Measurements from ENCODE around the gene C1QTNF6. TPM values are rescaled to one million over a fixed set of nuclear protein-coding genes. Genes with fewer than 3 reads are reported as not detected.
"Not testable (repeated sequence)": the region's sequence is repeated elsewhere in the genome, so short reads cannot be mapped to it uniquely, and the experiment has no call there.

C1QTNF6 gene
- total RNA-seq (9.8 and 16.4 TPM in 2 replicates), polyA plus RNA-seq (6.4 and 10.4 TPM in 2 replicates)

DNA sequence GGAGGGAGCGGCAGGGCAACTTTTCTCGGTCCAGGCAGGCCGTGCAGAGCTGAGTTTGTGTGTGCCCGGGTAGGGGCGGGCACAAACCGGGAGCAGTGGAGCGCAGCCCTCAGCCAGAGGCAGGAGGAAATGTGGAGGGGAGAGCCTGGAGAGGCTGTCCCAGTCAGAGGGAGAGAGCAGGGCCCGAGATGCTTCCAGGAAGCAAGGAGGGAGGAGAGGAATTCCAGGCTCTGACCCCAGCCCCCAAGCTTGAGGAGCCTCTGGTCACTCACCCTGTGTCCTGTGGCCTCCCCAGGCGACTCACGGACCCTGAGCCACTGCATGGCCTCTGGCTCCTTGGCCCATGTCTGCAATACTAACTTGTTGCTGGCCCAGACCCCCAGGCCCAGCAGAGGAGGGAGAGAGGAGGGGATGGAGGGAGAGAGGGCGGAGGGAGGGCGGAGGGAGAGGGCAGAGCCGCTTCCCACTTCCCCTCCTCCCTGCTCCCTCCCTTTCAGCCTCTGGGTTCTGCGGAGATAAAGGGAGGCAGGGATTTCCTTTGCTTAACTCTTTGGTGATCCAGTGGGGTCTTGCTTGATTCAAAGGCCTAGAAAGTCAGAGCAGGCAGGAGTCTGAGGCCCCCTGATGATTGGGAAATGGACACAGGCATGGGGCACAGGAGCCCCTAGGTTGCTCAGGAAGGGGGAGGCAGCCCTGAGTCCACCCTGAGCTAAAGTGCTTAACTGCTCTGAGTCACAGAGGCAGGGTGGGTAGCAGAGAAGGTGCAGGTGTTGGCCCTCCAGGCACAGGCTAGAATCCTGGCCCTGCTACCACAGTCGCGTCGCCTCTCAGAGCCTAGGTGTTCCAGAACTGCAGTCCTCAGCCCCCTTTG, at the start of gene C1QTNF6:
Gene C1QTNF6, minus strand, starts transcription at position 357 of the 871 bp plus-strand sequence. Its CDS starts 34 bp downstream, at position 323.
- H3K9me3 ChIP-seq (ENCODE audit: low read depth), result no peaks in the 10 kb centered on the region
- peak within 1 kb of the TSS; percentile 87 for H3K27ac ChIP-seq
- peak; percentile 72 to 87 for DNase-seq (ENCODE audit: low read depth in 1 of 2, low spot score in 1 of 2)
- peak within 1 kb of the TSS; percentile 7 for H3K4me3 ChIP-seq
- H3K36me3 ChIP-seq, result no peaks in the 10 kb centered on the region
- no peak for TF ChIP-seq CTCF (IDR thresholded peaks at IDR 0.05; ENCODE audit: low read depth, low read length)
- H3K4me1 ChIP-seq (ENCODE audit: low read depth), result peaks cover 35% of the 10 kb centered on the region
- no peaks in the 10 kb centered on the region for H3K27me3 ChIP-seq

DNA sequence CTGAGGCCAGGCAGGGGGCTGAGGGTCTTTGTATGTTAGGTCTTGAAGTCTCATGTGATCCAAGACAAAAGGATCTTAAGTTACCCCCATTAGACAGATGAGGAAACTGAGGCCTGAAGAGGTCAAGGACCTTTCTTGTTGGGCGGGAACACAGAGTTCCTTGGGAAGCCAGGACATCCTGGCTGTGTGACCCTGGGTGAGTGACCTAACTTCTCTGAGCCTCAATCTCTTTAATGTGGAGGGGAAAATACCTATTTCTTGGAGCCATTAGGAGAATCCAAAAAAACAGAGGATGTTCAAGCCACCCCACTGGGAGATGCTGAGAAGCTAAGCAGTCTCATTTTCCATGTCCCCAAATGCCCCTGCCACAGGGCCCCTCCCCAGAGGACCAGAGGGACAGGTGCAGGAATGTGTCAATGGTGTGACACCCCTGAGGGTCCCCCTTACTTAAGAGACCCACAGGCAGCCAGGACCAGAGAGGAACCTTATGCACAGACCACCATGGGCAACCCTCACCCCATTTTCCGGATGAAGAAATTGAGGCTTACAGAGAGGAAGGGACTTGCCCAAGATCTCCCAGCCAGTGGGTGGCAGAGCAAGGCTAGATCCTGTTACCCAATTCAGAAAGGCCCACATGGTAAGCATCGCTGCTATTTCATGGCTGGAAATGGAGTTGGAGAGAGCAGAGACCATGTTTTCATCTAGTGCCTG, 48.0 kb upstream of the C1QTNF6 start:
- no peak for TF ChIP-seq CTCF (IDR thresholded peaks at IDR 0.05; ENCODE audit: low read depth, low read length)

DNA sequence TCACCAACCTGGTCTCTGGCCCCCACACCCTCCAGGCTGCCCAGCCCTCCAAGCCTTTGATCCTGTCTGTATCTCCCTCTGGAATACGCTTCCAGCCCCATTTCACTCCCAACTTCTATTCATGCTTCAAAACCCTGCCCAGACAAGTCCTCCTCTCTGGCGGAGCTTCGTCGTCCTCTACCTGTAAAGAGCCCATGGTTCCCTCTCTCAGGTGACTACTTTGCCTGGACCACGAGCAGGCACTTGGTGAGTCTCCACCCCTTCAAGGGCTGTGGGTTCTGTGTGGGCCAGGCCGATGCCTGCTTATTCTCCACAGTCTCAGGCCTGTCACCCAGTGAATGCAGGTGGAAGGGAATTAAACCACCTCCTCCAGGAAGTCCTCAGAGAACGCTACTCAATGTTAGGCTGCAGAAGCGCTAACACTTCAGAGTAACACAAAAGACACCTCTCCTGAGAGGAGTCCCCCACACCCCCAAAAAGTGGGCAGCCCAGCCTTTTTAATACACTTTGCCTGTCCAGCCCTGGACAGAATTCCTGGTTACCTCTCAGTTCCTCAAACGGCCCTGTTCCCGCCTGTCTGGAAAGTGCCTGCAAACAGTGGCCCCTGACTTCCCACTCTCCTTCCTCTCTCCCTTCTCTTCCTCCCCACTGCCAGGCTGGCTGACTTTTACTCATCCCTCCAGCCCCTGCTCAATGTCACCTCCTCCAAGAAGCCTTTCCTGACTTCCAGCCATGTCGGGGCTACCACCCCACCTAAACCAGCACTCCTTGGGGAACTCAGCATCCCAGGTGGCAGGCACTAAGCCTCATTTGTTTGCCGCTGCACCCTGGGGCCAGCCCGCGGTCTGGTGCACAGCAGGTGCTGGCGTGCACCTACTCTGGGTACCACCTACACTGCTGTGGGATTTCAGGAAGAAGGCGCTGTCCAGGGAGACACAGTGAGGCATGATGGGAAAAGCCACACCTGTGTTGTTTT, 47.0 kb upstream of the C1QTNF6 start:
- TF ChIP-seq CTCF (IDR thresholded peaks at IDR 0.05; ENCODE audit: low read depth, low read length), result no peak
- no peak for DNase-seq (ENCODE audit: low read depth in 1 of 2, low spot score in 1 of 2)
- H3K27ac ChIP-seq, result no peak overlapping the region

More for the DNA sequence above, 48.0 kb upstream of the C1QTNF6 start:
- H3K27ac ChIP-seq, result no peak overlapping the region
- H3K9me3 ChIP-seq (ENCODE audit: low read depth), result no peaks in the 10 kb centered on the region
- DNase-seq (ENCODE audit: low read depth in 1 of 2, low spot score in 1 of 2), result no peak
- H3K36me3 ChIP-seq, result no peaks in the 10 kb centered on the region
- no peak overlapping the region for H3K4me3 ChIP-seq
- H3K4me1 ChIP-seq (ENCODE audit: low read depth), result no peaks in the 10 kb centered on the region
- H3K27me3 ChIP-seq, result no peaks in the 10 kb centered on the region

GRCh38 chr22:37233751-37234631, 45.9 kb upstream of the C1QTNF6 start:
- H3K9me3 ChIP-seq (ENCODE audit: low read depth), result no peaks in the 10 kb centered on the region
- no peak for TF ChIP-seq CTCF (IDR thresholded peaks at IDR 0.05; ENCODE audit: low read depth, low read length)
- no peak overlapping the region for H3K27ac ChIP-seq
- H3K27me3 ChIP-seq, result no peaks in the 10 kb centered on the region
- H3K4me3 ChIP-seq, result no peak overlapping the region
- no peaks in the 10 kb centered on the region for H3K36me3 ChIP-seq
- no peaks in the 10 kb centered on the region for H3K4me1 ChIP-seq (ENCODE audit: low read depth)
- peak in 1 of 2 donors; percentile 22 for DNase-seq (ENCODE audit: low read depth in 1 of 2, low spot score in 1 of 2)

More for the DNA sequence above, 47.0 kb upstream of the C1QTNF6 start:
- no peak overlapping the region for H3K4me3 ChIP-seq
- no peaks in the 10 kb centered on the region for H3K36me3 ChIP-seq
- no peaks in the 10 kb centered on the region for H3K9me3 ChIP-seq (ENCODE audit: low read depth)
- no peaks in the 10 kb centered on the region for H3K4me1 ChIP-seq (ENCODE audit: low read depth)
- no peaks in the 10 kb centered on the region for H3K27me3 ChIP-seq

GRCh38 chr22:37233371-37233750, 45.3 kb upstream of the C1QTNF6 start:
- not testable (repeated sequence) for H3K9me3 ChIP-seq (ENCODE audit: low read depth); H3K4me1 ChIP-seq (ENCODE audit: low read depth); H3K27ac ChIP-seq; DNase-seq (ENCODE audit: low read depth in 1 of 2, low spot score in 1 of 2); H3K4me3 ChIP-seq; H3K27me3 ChIP-seq; H3K36me3 ChIP-seq

Data from cardiac muscle cell (in vitro differentiated cells and primary cell).